Liver (tissue), 9 donors: ENCODE measurements around the gene IRAK1BP1. TPM values are rescaled to one million over a fixed set of nuclear protein-coding genes. Genes with fewer than 3 reads are reported as not detected.

Experiments used
- DNase-seq: peaks from one replicate; pipeline ENCODE4 v3.0.0-alpha.2; 2017; ENCODE audit warnings: low spot score
- H3K27ac ChIP-seq, 2 donors: one replicate each; pipeline ENCODE4 v1.7.0; 2013; ENCODE audit warnings: inconsistent platforms in 2 of 2, low read length in 2 of 2, control low read depth in 1 of 2, low read depth in 1 of 2, mild to moderate bottlenecking in 1 of 2
- H3K27me3 ChIP-seq, 4 donors: one replicate each; pipeline versions ENCODE4 v1.6.1 to v1.7.0; 2013; ENCODE audit warnings: low read length in 3 of 4, inconsistent platforms in 1 of 4, mild to moderate bottlenecking in 1 of 4, moderate library complexity in 1 of 4; ENCODE audit not compliant: control insufficient read depth in 4 of 4, insufficient read depth in 4 of 4
- H3K36me3 ChIP-seq, 4 donors: one replicate each; pipeline versions ENCODE4 v1.6.1 to v1.7.0; 2013; ENCODE audit warnings: low read length in 3 of 4, mild to moderate bottlenecking in 3 of 4, low read depth in 1 of 4, moderate library complexity in 1 of 4; ENCODE audit not compliant: control insufficient read depth in 4 of 4, insufficient read depth in 3 of 4
- H3K4me1 ChIP-seq, 4 donors: one replicate each; pipeline versions ENCODE4 v1.6.1 to v1.7.0; 2013; ENCODE audit warnings: low read length in 3 of 4, mild to moderate bottlenecking in 3 of 4, moderate library complexity in 1 of 4; ENCODE audit not compliant: control insufficient read depth in 4 of 4, insufficient read depth in 4 of 4
- H3K4me3 ChIP-seq, 3 donors: one replicate each; pipeline versions ENCODE4 v1.6.1 to v1.7.0; 2013; ENCODE audit warnings: low read length in 3 of 3, control low read depth in 1 of 3, low read depth in 1 of 3, mild to moderate bottlenecking in 1 of 3
- H3K9ac ChIP-seq, 2 donors: one replicate each; pipeline ENCODE4 v1.7.0; 2013; ENCODE audit warnings: low read length in 2 of 2, mild to moderate bottlenecking in 2 of 2, moderate library complexity in 2 of 2, control low read depth in 1 of 2, low read depth in 1 of 2
- H3K9me3 ChIP-seq, 4 donors: one replicate each; pipeline versions ENCODE4 v1.6.1 to v1.7.0; 2013; ENCODE audit warnings: low read length in 3 of 4; ENCODE audit not compliant: control insufficient read depth in 4 of 4
- EGR1 ChIP-seq, 2 donors: IDR thresholded peaks; 2 replicates each; pipeline ENCODE4 v1.6.1; 2016 to 2018; ENCODE audit warnings: antibody characterized with exemption in 2 of 2, low read depth in 2 of 2
- FOXA1 ChIP-seq: IDR thresholded peaks from 2 replicates; pipeline ENCODE4 v1.6.1; 2016; ENCODE audit warnings: antibody characterized with exemption
- FOXA2 ChIP-seq: IDR thresholded peaks from 2 replicates; pipeline ENCODE4 v1.6.1; 2016; ENCODE audit warnings: antibody characterized with exemption
- GABPA ChIP-seq, 2 donors: IDR thresholded peaks in 1 of 2; conservative IDR thresholded peaks in 1 of 2; 2 replicates each; pipeline ENCODE4 v1.6.1; 2016; ENCODE audit warnings: antibody characterized with exemption in 2 of 2, mild to moderate bottlenecking in 1 of 2, moderate library complexity in 1 of 2
- HNF4A ChIP-seq, 2 donors: conservative IDR thresholded peaks; 2 replicates each; pipeline ENCODE4 v1.6.1; 2016; ENCODE audit warnings: antibody characterized with exemption in 2 of 2, mild to moderate bottlenecking in 2 of 2
- HNF4G ChIP-seq: IDR thresholded peaks from 2 replicates; pipeline ENCODE4 v1.6.1; 2016; ENCODE audit warnings: antibody characterized with exemption
- JUND ChIP-seq, 2 donors: IDR thresholded peaks; 2 replicates each; pipeline ENCODE4 v1.6.1; 2016; ENCODE audit warnings: antibody characterized with exemption in 2 of 2
- NR2F2 ChIP-seq: IDR thresholded peaks from 2 replicates; pipeline ENCODE4 v1.6.1; 2016; ENCODE audit warnings: antibody characterized with exemption
- RAD21 ChIP-seq, 2 donors: IDR thresholded peaks; 2 replicates each; pipeline ENCODE4 v1.6.1; 2016; ENCODE audit warnings: antibody characterized with exemption in 2 of 2, mild to moderate bottlenecking in 2 of 2
- RXRA ChIP-seq, 2 donors: IDR thresholded peaks; 2 replicates each; pipeline ENCODE4 v1.6.1; 2017 to 2018; ENCODE audit warnings: antibody characterized with exemption in 2 of 2, mild to moderate bottlenecking in 1 of 2
- SP1 ChIP-seq: IDR thresholded peaks from 2 replicates; pipeline ENCODE4 v1.6.1; 2018; ENCODE audit warnings: antibody characterized with exemption, mild to moderate bottlenecking
- TAF1 ChIP-seq: conservative IDR thresholded peaks from 2 replicates; pipeline ENCODE4 v1.6.1; 2016; ENCODE audit warnings: antibody characterized with exemption, mild to moderate bottlenecking
- YY1 ChIP-seq: IDR thresholded peaks from 2 replicates; pipeline ENCODE4 v1.6.1; 2016; ENCODE audit warnings: antibody characterized with exemption, mild to moderate bottlenecking
- WGBS: extraction: QIAGEN DNeasy Blood & Tissue Kit; methylation state at CpG from one replicate; pipeline ENCODE4 v1.1.7; 2013; 5-methylcytosine and 5-hydroxymethylcytosine counted together
- polyA plus RNA-seq, 2 donors: library from polyadenylated mRNA; stranded (reverse) in 1 of 2; unstranded in 1 of 2; fragments of 200-250 nt in 1 of 2; fragments of >200 nt in 1 of 2; fragmentation: Nextera tagmentation in 1 of 2; extraction: Ambion mirVana in 1 of 2; gene quantifications; one replicate each; pipeline versions ENCODE4 v1.2.1 to v1.2.3, GENCODE V29; 2013 to 2015
- total RNA-seq, 2 donors: library from RNA; depleted of rRNA; stranded (reverse); fragments of >200 nt; gene quantifications; one replicate each; pipeline ENCODE4 v1.2.3, GENCODE V29; 2014
- TF ChIP-seq, protein P1 (sequence below): IDR thresholded peaks from 2 replicates; pipeline ENCODE4 v1.6.1; 2016; ENCODE audit warnings: antibody characterized with exemption
- TF ChIP-seq, protein P2 (sequence below): IDR thresholded peaks from 2 replicates; pipeline ENCODE4 v1.6.1; 2016; ENCODE audit warnings: antibody characterized with exemption
- TF ChIP-seq, protein P3 (sequence below): IDR thresholded peaks from 2 replicates; pipeline ENCODE4 v1.6.1; 2016; ENCODE audit warnings: antibody characterized with exemption
- TF ChIP-seq, protein P4 (sequence below): fragments of 150-350 bp; IDR thresholded peaks from 2 replicates; pipeline ENCODE4 v1.5.1; 2017; ENCODE audit warnings: improper control_type of control experiment, low read depth, low read length; ENCODE audit not compliant: missing input control
- TF ChIP-seq, protein P5 (sequence below): IDR thresholded peaks from 2 replicates; pipeline ENCODE4 v1.6.1; 2016; ENCODE audit warnings: antibody characterized with exemption, mild to moderate bottlenecking
- donor health status: healthy.
- donor health status: healthy.
- donor health status: healthy.
- donor health status: healthy.
- donor health status: healthy.

Gene IRAK1BP1
- total and polyA plus RNA-seq, 4 donors = 0.46 to 2.2 (median 0.77) TPM

DNA sequence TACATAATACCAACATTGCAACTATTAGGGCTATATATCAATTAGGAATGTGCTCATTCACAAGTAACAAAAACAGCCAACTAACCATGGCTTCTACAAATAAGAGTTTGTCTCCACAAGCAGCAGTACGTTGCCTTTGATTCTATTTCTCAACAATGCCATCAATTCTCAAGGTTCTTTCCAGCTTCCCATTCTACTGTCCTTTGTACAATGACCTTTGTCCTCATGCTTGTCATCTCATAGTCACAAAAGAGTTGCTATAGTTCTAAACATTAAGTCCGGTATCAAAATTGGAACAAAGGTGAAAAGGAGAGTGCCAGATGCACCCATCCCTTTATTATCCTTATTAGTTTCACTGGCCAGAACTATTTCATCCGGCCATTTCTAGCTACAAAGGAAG lies 30.8 kb upstream of the IRAK1BP1 start:
- WGBS = 53% methylated on average over 3 of the region's 3 CpGs
- DNase-seq = no peak

DNA sequence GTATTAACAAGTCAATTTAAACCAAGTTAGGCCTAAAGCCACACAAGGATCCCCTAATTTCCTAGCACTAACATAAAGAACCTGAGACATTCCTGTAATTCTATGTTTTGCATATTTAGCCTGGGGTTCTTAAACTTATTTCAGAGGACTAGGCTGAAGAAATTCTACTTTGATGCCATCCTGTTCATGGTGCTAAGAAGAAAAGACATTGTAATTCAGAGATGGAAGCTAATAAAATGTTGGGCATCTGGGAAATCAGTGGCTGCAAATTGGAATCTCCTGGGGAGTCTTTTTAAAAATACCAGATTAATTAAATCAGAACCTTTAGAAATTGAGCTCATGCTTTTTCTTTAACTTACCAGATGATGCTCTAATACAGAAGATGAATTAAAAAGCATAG lies 26.2 kb upstream of the IRAK1BP1 start:
- H3K9ac ChIP-seq = no peak overlapping the region
- no peaks in the 10 kb centered on the region for H3K27me3 ChIP-seq
- no peaks in the 10 kb centered on the region for H3K9me3 ChIP-seq
- H3K27ac ChIP-seq = no peak overlapping the region
- DNase-seq = no peak
- H3K4me1 ChIP-seq = no peaks in the 10 kb centered on the region
- TF ChIP-seq EGR1 (IDR thresholded peaks at IDR 0.05; ENCODE audit: low read depth in 2 of 2) (no peak), TAF1 (no peak), FOXA1 (no peak), FOXA2 (no peak), HNF4G (no peak), YY1 (no peak), HNF4A (conservative IDR thresholded peaks at IDR 0.05) (no peak), RAD21 (IDR thresholded peaks at IDR 0.05) (no peak), NR2F2 (no peak), SP1 (no peak), RXRA (IDR thresholded peaks at IDR 0.05) (no peak), GABPA (IDR thresholded peaks at IDR 0.05 in 1 of 2, conservative IDR thresholded peaks at IDR 0.05 in 1 of 2) (no peak), JUND (IDR thresholded peaks at IDR 0.05) (no peak)
- TF ChIP-seq, protein P1, sequence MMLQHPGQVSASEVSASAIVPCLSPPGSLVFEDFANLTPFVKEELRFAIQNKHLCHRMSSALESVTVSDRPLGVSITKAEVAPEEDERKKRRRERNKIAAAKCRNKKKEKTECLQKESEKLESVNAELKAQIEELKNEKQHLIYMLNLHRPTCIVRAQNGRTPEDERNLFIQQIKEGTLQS = no peak
- TF ChIP-seq, protein P2, sequence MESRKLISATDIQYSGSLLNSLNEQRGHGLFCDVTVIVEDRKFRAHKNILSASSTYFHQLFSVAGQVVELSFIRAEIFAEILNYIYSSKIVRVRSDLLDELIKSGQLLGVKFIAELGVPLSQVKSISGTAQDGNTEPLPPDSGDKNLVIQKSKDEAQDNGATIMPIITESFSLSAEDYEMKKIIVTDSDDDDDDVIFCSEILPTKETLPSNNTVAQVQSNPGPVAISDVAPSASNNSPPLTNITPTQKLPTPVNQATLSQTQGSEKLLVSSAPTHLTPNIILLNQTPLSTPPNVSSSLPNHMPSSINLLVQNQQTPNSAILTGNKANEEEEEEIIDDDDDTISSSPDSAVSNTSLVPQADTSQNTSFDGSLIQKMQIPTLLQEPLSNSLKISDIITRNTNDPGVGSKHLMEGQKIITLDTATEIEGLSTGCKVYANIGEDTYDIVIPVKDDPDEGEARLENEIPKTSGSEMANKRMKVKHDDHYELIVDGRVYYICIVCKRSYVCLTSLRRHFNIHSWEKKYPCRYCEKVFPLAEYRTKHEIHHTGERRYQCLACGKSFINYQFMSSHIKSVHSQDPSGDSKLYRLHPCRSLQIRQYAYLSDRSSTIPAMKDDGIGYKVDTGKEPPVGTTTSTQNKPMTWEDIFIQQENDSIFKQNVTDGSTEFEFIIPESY = no peak
- TF ChIP-seq, protein P3, sequence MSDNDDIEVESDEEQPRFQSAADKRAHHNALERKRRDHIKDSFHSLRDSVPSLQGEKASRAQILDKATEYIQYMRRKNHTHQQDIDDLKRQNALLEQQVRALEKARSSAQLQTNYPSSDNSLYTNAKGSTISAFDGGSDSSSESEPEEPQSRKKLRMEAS = no peak
- TF ChIP-seq, protein P4, sequence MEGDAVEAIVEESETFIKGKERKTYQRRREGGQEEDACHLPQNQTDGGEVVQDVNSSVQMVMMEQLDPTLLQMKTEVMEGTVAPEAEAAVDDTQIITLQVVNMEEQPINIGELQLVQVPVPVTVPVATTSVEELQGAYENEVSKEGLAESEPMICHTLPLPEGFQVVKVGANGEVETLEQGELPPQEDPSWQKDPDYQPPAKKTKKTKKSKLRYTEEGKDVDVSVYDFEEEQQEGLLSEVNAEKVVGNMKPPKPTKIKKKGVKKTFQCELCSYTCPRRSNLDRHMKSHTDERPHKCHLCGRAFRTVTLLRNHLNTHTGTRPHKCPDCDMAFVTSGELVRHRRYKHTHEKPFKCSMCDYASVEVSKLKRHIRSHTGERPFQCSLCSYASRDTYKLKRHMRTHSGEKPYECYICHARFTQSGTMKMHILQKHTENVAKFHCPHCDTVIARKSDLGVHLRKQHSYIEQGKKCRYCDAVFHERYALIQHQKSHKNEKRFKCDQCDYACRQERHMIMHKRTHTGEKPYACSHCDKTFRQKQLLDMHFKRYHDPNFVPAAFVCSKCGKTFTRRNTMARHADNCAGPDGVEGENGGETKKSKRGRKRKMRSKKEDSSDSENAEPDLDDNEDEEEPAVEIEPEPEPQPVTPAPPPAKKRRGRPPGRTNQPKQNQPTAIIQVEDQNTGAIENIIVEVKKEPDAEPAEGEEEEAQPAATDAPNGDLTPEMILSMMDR = no peak
- TF ChIP-seq, protein P5, sequence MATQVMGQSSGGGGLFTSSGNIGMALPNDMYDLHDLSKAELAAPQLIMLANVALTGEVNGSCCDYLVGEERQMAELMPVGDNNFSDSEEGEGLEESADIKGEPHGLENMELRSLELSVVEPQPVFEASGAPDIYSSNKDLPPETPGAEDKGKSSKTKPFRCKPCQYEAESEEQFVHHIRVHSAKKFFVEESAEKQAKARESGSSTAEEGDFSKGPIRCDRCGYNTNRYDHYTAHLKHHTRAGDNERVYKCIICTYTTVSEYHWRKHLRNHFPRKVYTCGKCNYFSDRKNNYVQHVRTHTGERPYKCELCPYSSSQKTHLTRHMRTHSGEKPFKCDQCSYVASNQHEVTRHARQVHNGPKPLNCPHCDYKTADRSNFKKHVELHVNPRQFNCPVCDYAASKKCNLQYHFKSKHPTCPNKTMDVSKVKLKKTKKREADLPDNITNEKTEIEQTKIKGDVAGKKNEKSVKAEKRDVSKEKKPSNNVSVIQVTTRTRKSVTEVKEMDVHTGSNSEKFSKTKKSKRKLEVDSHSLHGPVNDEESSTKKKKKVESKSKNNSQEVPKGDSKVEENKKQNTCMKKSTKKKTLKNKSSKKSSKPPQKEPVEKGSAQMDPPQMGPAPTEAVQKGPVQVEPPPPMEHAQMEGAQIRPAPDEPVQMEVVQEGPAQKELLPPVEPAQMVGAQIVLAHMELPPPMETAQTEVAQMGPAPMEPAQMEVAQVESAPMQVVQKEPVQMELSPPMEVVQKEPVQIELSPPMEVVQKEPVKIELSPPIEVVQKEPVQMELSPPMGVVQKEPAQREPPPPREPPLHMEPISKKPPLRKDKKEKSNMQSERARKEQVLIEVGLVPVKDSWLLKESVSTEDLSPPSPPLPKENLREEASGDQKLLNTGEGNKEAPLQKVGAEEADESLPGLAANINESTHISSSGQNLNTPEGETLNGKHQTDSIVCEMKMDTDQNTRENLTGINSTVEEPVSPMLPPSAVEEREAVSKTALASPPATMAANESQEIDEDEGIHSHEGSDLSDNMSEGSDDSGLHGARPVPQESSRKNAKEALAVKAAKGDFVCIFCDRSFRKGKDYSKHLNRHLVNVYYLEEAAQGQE = no peak
- no peak overlapping the region for H3K4me3 ChIP-seq
- H3K36me3 ChIP-seq = no peaks in the 10 kb centered on the region

More for the DNA sequence above, 30.8 kb upstream of the IRAK1BP1 start:
- no peak overlapping the region for H3K4me3 ChIP-seq
- H3K27ac ChIP-seq = no peak overlapping the region
- no peaks in the 10 kb centered on the region for H3K4me1 ChIP-seq
- H3K27me3 ChIP-seq = no peaks in the 10 kb centered on the region
- TF ChIP-seq FOXA2 = no peak
- TF ChIP-seq HNF4A (conservative IDR thresholded peaks at IDR 0.05) = peak in 1 of 2 donors; percentile 9
- TF ChIP-seq NR2F2 = no peak
- TF ChIP-seq, protein P3 = no peak
- no peak for TF ChIP-seq TAF1
- no peak for TF ChIP-seq RAD21 (IDR thresholded peaks at IDR 0.05)
- H3K36me3 ChIP-seq = no peaks in the 10 kb centered on the region
- no peak overlapping the region for H3K9ac ChIP-seq
- no peaks in the 10 kb centered on the region for H3K9me3 ChIP-seq
